Activated CD4-positive, alpha-beta T cell treated with anti-CD3 and anti-CD28 coated beads for 36 hours (primary cell): ENCODE data around the gene ZCCHC14. TPM values are rescaled to one million over a fixed set of nuclear protein-coding genes. Genes with fewer than 3 reads are reported as not detected.
A peak's percentile ranks its signal among the peaks of the same experiment; 100 is the strongest.
"Not testable (repeated sequence)": the region's sequence is repeated elsewhere in the genome, so short reads cannot be mapped to it uniquely, and the experiment has no call there.

Source experiments
- ATAC-seq: fragments of 200-7000 bp; cut with Tn5 transposase; one replicate; pipeline ENCODE4 v1.10.0; 2021; ENCODE audit warnings: mild to moderate bottlenecking, moderate library complexity
- CTCF ChIA-PET: fragments of 350-600 bp; sonication (Branson Sonifier 250); formaldehyde crosslinking; loops from one replicate; lab custom pipeline; 2021; ENCODE audit warnings: antibody characterized with exemption; lab: Charles Lee
- POLR2A ChIA-PET: fragments of 350-600 bp; sonication (Branson Sonifier 250); formaldehyde crosslinking; loops from one replicate; lab custom pipeline; 2021; ENCODE audit warnings: antibody characterized with exemption, inconsistent platforms; lab: Charles Lee
- DNase-seq: peaks from one replicate; pipeline ENCODE4 v3.0.0-alpha.2; 2020
- H3K27ac Mint-ChIP-seq: one replicate; pipeline ENCODE4 v1.8.0; 2021; ENCODE audit warnings: mixed read lengths
- H3K27me3 Mint-ChIP-seq: one replicate; pipeline ENCODE4 v1.8.0; 2021; ENCODE audit warnings: mixed read lengths
- H3K36me3 Mint-ChIP-seq: one replicate; pipeline ENCODE4 v1.8.0; 2021; ENCODE audit warnings: low read depth, mixed read lengths
- H3K4me1 Mint-ChIP-seq: one replicate; pipeline ENCODE4 v1.8.0; 2021; ENCODE audit warnings: mixed read lengths
- H3K4me3 Mint-ChIP-seq: one replicate; pipeline ENCODE4 v1.8.0; 2021; ENCODE audit warnings: mild to moderate bottlenecking, moderate library complexity, mixed read lengths
- H3K9me3 Mint-ChIP-seq: one replicate; pipeline ENCODE4 v1.8.0; 2021; ENCODE audit warnings: low read depth, mixed read lengths
- intact Hi-C, 2 experiments: fragments of 100-400 bp; cut with DNase I in 1 of 2; cut with micrococcal nuclease in 1 of 2; formaldehyde crosslinking; loops; one replicate each; pipeline versions ENCODE4 v1.14.2 to v1.15.1; 2022 to 2024; cut with DNase I, micrococcal nuclease
- total RNA-seq, 2 experiments: library from RNA; stranded (reverse); gene quantifications; one replicate each; pipeline ENCODE4 v1.2.3, GENCODE V29; 2021

The ZCCHC14 gene
- total RNA-seq, 2 experiments from 2014 or later, result 10.1 to 12.9 TPM

DNA sequence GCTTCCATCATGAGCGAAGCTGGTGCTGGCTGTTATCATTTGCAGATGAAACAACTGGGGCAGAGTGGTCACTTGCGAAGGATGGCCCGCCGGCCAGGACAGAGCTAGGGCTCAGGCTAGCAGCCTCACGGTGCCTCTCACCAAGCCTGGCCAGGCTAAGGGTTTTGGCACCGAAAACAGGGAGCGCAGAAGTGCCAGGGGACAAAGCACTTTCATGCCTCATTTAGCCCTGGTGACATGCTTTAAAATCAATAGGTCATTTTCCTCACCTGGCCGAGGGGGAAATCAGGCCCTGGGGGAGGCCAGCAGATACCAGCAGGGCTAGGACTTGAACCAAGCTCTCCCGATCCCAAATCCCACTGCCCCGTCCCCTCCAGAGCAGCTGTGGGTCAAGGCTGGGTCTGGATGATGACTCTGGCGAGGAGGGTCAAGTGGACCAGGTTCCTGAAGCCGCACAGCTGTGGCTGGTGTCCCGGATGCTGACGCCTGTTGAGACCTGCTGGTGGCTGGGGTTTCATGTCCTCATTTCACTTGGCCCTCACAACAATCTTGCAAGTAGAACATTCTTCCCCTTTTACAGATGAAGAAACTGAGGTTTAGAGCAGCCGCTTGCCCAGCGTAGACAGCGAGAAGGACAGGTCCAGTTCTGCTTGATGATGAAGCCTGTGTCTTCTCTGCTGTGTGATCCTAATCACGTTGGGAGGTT lies 10.6 kb upstream of the ZCCHC14 start:
- H3K36me3 Mint-ChIP-seq, CTCF ChIA-PET, H3K9me3 Mint-ChIP-seq, H3K4me1 Mint-ChIP-seq, H3K4me3 Mint-ChIP-seq, ATAC-seq, DNase-seq, intact Hi-C loops, H3K27ac Mint-ChIP-seq, POLR2A ChIA-PET: not testable (repeated sequence)
- peaks cover 12% of the 10 kb centered on the region for H3K27me3 Mint-ChIP-seq

DNA sequence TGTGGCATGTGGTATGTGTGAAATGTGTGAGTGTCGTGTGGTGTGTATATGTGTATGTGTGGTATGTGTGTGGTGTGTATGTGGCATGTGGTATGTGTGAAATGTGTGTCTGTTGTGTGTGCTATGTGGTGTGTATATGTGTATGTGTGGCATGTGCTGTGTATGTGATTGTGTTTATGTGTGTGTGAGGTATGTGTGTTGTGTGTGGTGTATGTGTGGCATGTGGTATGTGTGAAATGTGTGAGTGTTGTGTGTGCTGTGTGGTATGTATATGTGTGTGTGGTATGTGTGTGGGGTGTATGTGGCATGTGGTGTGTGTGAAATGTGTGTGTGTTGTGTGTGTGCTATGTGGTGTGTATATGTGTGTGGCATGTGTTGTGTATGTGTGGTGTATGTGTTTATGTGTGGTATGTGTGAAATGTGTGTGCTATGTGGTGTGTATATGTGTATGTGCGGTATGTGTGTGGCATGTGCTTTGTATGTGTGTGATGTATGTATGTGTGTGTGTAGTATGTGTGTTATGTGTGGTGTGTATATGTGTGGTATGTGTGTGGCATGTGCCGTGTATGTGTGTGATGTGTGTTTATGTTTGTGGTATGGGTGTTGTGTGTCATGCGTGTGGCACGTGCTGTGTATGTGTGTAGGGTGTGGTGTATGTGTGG lies 9.6 kb upstream of the ZCCHC14 start:
- POLR2A ChIA-PET, result no interaction called here
- H3K4me1 Mint-ChIP-seq, result no peaks in the 10 kb centered on the region
- H3K9me3 Mint-ChIP-seq, result no peaks in the 10 kb centered on the region
- intact Hi-C loops, result no loop called here
- H3K4me3 Mint-ChIP-seq, result no peak overlapping the region
- no peak for ATAC-seq
- peaks cover 5% of the 10 kb centered on the region for H3K27me3 Mint-ChIP-seq
- CTCF ChIA-PET, result no interaction called here
- H3K36me3 Mint-ChIP-seq, result no peaks in the 10 kb centered on the region
- no peak for DNase-seq
- no peak overlapping the region for H3K27ac Mint-ChIP-seq

- CTCF ChIA-PET, result no interaction called here
- H3K4me3 Mint-ChIP-seq, result no peak overlapping the region
- no peak overlapping the region for H3K27ac Mint-ChIP-seq
- H3K36me3 Mint-ChIP-seq, result no peaks in the 10 kb centered on the region
- ATAC-seq (no peak), DNase-seq (no peak)
- H3K9me3 Mint-ChIP-seq, result no peaks in the 10 kb centered on the region
- H3K27me3 Mint-ChIP-seq, result peaks cover 1% of the 10 kb centered on the region
- POLR2A ChIA-PET, result no interaction called here
- peaks cover 10% of the 10 kb centered on the region for H3K4me1 Mint-ChIP-seq
- intact Hi-C loops, result no loop called here
Observed at GRCh38 chr16:87501117-87501516, 8.3 kb upstream of the ZCCHC14 start.

GRCh38 chr16:87499189-87499486 lies 6.3 kb upstream of the ZCCHC14 start:
- intact Hi-C loops, result loop anchor here (10.0 kb wide), 1 partner anchor 956 kb away; the partner anchor contains the start of gene ZFPM1 (in 2 of the 2)

DNA sequence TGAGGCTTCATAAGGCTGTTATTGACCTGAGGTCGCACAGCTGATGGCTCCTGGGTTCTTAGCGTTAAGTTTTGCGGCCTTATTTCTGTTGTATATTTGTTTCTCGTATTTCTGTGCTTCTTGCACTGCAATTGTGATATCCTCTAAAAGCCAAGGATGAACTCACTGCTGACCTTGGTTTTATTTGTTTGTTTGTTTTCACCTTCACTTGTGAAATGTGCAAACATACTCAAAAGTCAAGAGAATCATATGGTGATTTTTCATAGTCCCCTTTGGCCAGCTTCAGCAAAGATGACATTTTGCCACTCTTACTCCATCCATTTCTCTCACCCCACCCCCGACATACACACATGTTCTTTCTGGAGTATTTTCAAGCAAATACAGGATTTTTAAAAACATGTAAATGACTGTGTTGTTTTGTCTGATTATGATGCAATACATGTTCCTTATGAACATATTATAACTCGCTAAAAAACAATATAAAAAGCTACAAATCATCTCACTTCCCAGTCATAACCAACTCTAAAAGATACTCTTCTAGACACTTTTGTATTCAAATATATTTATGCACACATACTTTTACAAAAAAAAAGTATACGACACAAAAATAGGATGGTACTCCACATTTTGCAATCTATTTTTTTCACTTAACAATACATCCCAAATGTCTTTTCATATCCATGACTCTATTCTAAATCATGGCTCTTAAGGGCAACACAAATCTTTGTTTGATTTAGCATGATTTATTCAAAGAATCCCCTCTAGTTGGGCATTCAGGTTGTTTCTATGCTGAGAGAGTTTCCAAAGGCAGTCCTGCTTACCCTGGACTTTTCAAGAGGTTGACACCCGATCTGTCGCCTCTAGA lies 5.7 kb upstream of the ZCCHC14 start:
- CTCF ChIA-PET, result interaction anchor here (1.1 kb wide), 1 partner anchor 82 kb away, joined by 3 read pairs; no protein-coding TSS in a partner anchor
- no peak for ATAC-seq

More at GRCh38 chr16:87499189-87499486, 6.3 kb upstream of the ZCCHC14 start:
- ChIA-PET CTCF (interaction anchor here (0.5 to 1.1 kb wide), 2 partner anchors 38 to 82 kb away, joined by 3 read pairs; no protein-coding TSS in a partner anchor), POLR2A (interaction anchor here (0.7 kb wide), 1 partner anchor 115 kb away, joined by 5 read pairs; no protein-coding TSS in a partner anchor)
- ATAC-seq, result no peak
- H3K4me1 Mint-ChIP-seq, result peaks cover 15% of the 10 kb centered on the region
- no peak overlapping the region for H3K27ac Mint-ChIP-seq
- no peaks in the 10 kb centered on the region for H3K9me3 Mint-ChIP-seq
- no peaks in the 10 kb centered on the region for H3K36me3 Mint-ChIP-seq
- DNase-seq, result no peak
- H3K27me3 Mint-ChIP-seq, result no peaks in the 10 kb centered on the region
- no peak overlapping the region for H3K4me3 Mint-ChIP-seq

GRCh38 chr16:87497767-87498290 lies 5.0 kb upstream of the ZCCHC14 start:
- POLR2A ChIA-PET, H3K4me3 Mint-ChIP-seq, H3K9me3 Mint-ChIP-seq, H3K27me3 Mint-ChIP-seq, H3K27ac Mint-ChIP-seq, ATAC-seq, DNase-seq, H3K36me3 Mint-ChIP-seq, CTCF ChIA-PET: not testable (repeated sequence)
- peaks cover 22% of the 10 kb centered on the region for H3K4me1 Mint-ChIP-seq
- intact Hi-C loops, result loop anchor here (10.0 kb wide), 1 partner anchor 957 kb away; the partner anchor contains the start of gene ZFPM1 (in 2 of the 2)

More for the DNA sequence above, 5.7 kb upstream of the ZCCHC14 start:
- intact Hi-C loops, result loop anchor here (10.0 kb wide), 1 partner anchor 956 kb away; the partner anchor contains the start of gene ZFPM1 (in 2 of the 2)
- Mint-ChIP-seq H3K27me3 (no peaks in the 10 kb centered on the region), H3K27ac (no peak overlapping the region), H3K4me3 (no peak overlapping the region), H3K9me3 (no peaks in the 10 kb centered on the region), H3K4me1 (peaks cover 19% of the 10 kb centered on the region), H3K36me3 (no peaks in the 10 kb centered on the region)
- POLR2A ChIA-PET, result interaction anchor here (0.7 kb wide), 1 partner anchor 116 kb away, joined by 5 read pairs; no protein-coding TSS in a partner anchor
- no peak for DNase-seq

- H3K4me3 Mint-ChIP-seq, H3K9me3 Mint-ChIP-seq, ATAC-seq, H3K36me3 Mint-ChIP-seq, H3K27me3 Mint-ChIP-seq, CTCF ChIA-PET, POLR2A ChIA-PET, DNase-seq, H3K27ac Mint-ChIP-seq: not testable (repeated sequence)
- intact Hi-C loops, result loop anchor here (10.0 kb wide), 1 partner anchor 958 kb away; the partner anchor contains the start of gene ZFPM1 (in 2 of the 2)
- peaks cover 22% of the 10 kb centered on the region for H3K4me1 Mint-ChIP-seq
Observed at GRCh38 chr16:87497023-87497766, 4.4 kb upstream of the ZCCHC14 start.

DNA sequence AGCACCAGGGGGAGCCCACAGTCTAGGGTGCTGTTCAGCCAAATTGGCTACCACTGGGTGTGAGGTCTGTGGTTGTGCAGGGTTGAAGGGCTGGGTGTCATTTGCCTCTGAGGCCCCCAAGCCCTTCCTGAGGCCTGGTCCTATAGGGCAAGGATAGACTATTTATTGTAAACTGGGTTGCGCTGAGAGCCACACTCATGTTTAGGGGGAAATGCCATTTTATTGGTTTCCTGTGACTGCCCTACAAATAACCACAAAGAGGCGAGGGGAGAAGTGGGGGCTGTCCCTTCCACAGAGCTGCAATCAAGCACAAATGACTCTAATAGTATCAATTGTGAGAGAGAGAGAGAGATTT lies 3.6 kb upstream of the ZCCHC14 start:
- intact Hi-C loops, result loop anchor here (10.0 kb wide), 1 partner anchor 958 kb away; the partner anchor contains the start of gene ZFPM1 (in 2 of the 2)
- H3K27me3 Mint-ChIP-seq, result no peaks in the 10 kb centered on the region
- ATAC-seq (peak; percentile 3), DNase-seq (peak; percentile 59)
- H3K27ac Mint-ChIP-seq, result no peak overlapping the region
- H3K9me3 Mint-ChIP-seq, result no peaks in the 10 kb centered on the region
- ChIA-PET CTCF (no interaction called here), POLR2A (no interaction called here)
- peaks cover 22% of the 10 kb centered on the region for H3K4me1 Mint-ChIP-seq
- no peaks in the 10 kb centered on the region for H3K36me3 Mint-ChIP-seq
- H3K4me3 Mint-ChIP-seq, result no peak overlapping the region

- no peaks in the 10 kb centered on the region for H3K36me3 Mint-ChIP-seq
- intact Hi-C loops, result loop anchor here (10.0 kb wide), 1 partner anchor 959 kb away; the partner anchor contains the start of gene ZFPM1 (in 2 of the 2)
- no peak overlapping the region for H3K4me3 Mint-ChIP-seq
- no peaks in the 10 kb centered on the region for H3K27me3 Mint-ChIP-seq
- ChIA-PET CTCF (no interaction called here), POLR2A (no interaction called here)
- no peak for DNase-seq
- peaks cover 25% of the 10 kb centered on the region for H3K4me1 Mint-ChIP-seq
- no peaks in the 10 kb centered on the region for H3K9me3 Mint-ChIP-seq
- no peak overlapping the region for H3K27ac Mint-ChIP-seq
- no peak for ATAC-seq
Observed at GRCh38 chr16:87495578-87496446, 3.0 kb upstream of the ZCCHC14 start.
